Fibroblast of skin of left quadriceps (primary cell): ENCODE data around the gene FTSJ3.

Experiments used
- DNase-seq, 2 experiments: peaks; one replicate each; pipeline ENCODE4 v3.0.0-alpha.2; 2013; ENCODE audit warnings: low read depth in 2 of 2

The FTSJ3 gene

GRCh38 chr17:63842540-63843386 is 15.3 kb upstream of the FTSJ3 start, which contains the start of gene SMARCD2:
Gene SMARCD2 (minus strand): TSS chr17:63842685. CDS start chr17:63842674, 11 bp downstream.
- DNase-seq: peak; percentile 99

GRCh38 chr17:63842173-63842539 is 14.7 kb upstream of the FTSJ3 start:
- DNase-seq: no peak

- DNase-seq: peak in 1 of 2 experiments; percentile 7
These were observed 14.1 kb upstream of the FTSJ3 start for GRCh38 chr17:63841350-63842172.

GRCh38 chr17:63840591-63841349 is 13.3 kb upstream of the FTSJ3 start:
- no peak for DNase-seq

GRCh38 chr17:63838631-63839171 is 11.2 kb upstream of the FTSJ3 start:
- DNase-seq: peak; percentile 72

- no peak for DNase-seq
These were observed 10.6 kb upstream of the FTSJ3 start for GRCh38 chr17:63837962-63838600.

- no peak for DNase-seq
These were observed 10.0 kb upstream of the FTSJ3 start for GRCh38 chr17:63837480-63837879.

- no peak for DNase-seq
These were observed 9.3 kb upstream of the FTSJ3 start for GRCh38 chr17:63836811-63837210.

- DNase-seq: no peak
These were observed 7.8 kb upstream of the FTSJ3 start for GRCh38 chr17:63835167-63835720.

- peak; percentile 32 to 40 for DNase-seq
These were observed 7.1 kb upstream of the FTSJ3 start for GRCh38 chr17:63834431-63835166.

- no peak for DNase-seq
These were observed 6.4 kb upstream of the FTSJ3 start for GRCh38 chr17:63833741-63834373.

GRCh38 chr17:63833026-63833740 is 5.7 kb upstream of the FTSJ3 start:
- no peak for DNase-seq

GRCh38 chr17:63832455-63832854 is 5.0 kb upstream of the FTSJ3 start:
- DNase-seq: no peak

- no peak for DNase-seq
These were observed 4.6 kb upstream of the FTSJ3 start for GRCh38 chr17:63832014-63832413.

- DNase-seq: no peak
These were observed 4.0 kb upstream of the FTSJ3 start for GRCh38 chr17:63831505-63831904.

- no peak for DNase-seq
These were observed 3.5 kb upstream of the FTSJ3 start for GRCh38 chr17:63830904-63831491.

GRCh38 chr17:63830278-63830677 is 2.8 kb upstream of the FTSJ3 start:
- DNase-seq: no peak

- DNase-seq: no peak
These were observed 1.5 kb upstream of the FTSJ3 start for GRCh38 chr17:63828936-63829335.

GRCh38 chr17:63827801-63828221 is 348 bp upstream of the FTSJ3 start:
- no peak for DNase-seq
